OCI-LY7 (cell line): ENCODE data around the gene SMOC2.

ENCODE experiments used
- EZH2phosphoT487 ChIP-seq: fragments of 200-600 bp; sonication (generic); IDR thresholded peaks from 2 replicates; pipeline ENCODE4 v1.6.1; 2018; ENCODE audit warnings: low read depth, borderline replicate concordance, mild to moderate bottlenecking, mixed run types, antibody characterized with exemption, low read length, moderate library complexity, mixed read lengths
- TF ChIP-seq, protein P1 (sequence below): fragments of 200-600 bp; sonication (generic); conservative IDR thresholded peaks from 2 replicates; pipeline ENCODE4 v1.5.1; 2014; ENCODE audit warnings: mild to moderate bottlenecking, antibody characterized with exemption, low read length, moderate library complexity, mixed read lengths

DNA sequence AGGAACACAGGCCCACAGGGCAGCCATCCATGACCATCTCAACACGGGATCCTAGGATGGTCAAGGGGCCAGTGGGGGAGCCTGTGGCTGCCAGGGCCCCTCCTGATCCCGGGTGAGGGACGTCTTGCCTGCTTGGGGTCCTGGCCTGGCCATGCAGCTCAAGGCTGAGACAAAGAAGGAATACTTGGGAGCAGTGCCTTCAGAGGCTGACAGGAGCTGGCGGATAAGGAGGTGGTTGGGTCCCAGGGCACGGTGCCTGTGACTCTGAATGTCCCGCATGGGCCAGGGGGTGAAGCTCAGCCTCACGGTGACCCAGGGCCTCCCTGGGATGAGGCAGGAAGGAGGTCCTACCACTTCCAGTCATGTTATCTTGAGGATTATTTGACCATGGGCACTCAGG, 95.2 kb downstream of the SMOC2 start:
- TF ChIP-seq, protein P1, sequence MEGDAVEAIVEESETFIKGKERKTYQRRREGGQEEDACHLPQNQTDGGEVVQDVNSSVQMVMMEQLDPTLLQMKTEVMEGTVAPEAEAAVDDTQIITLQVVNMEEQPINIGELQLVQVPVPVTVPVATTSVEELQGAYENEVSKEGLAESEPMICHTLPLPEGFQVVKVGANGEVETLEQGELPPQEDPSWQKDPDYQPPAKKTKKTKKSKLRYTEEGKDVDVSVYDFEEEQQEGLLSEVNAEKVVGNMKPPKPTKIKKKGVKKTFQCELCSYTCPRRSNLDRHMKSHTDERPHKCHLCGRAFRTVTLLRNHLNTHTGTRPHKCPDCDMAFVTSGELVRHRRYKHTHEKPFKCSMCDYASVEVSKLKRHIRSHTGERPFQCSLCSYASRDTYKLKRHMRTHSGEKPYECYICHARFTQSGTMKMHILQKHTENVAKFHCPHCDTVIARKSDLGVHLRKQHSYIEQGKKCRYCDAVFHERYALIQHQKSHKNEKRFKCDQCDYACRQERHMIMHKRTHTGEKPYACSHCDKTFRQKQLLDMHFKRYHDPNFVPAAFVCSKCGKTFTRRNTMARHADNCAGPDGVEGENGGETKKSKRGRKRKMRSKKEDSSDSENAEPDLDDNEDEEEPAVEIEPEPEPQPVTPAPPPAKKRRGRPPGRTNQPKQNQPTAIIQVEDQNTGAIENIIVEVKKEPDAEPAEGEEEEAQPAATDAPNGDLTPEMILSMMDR, result no peak
- TF ChIP-seq EZH2phosphoT487, result no peak
